A673 (cell line): ENCODE measurements around the gene CBX2. TPM values are rescaled to one million over a fixed set of nuclear protein-coding genes. Genes with fewer than 3 reads are reported as not detected.

ENCODE experiments used
- BruUV-seq: library from RNA; stranded (reverse); fragments of 400-500 nt; replicated peaks from 2 replicates; lab custom pipeline; 2021; lab: Mats Ljungman, UMichigan
- CTCF ChIA-PET: fragments of 300-600 bp; sonication (Branson Sonifier 250); formaldehyde crosslinking; loops from one replicate; lab custom pipeline; 2022; ENCODE audit warnings: antibody characterized with exemption; lab: Charles Lee
- POLR2A ChIA-PET: fragments of 300-600 bp; sonication (Branson Sonifier 250); formaldehyde crosslinking; loops from one replicate; lab custom pipeline; 2022; ENCODE audit warnings: antibody characterized with exemption; ENCODE audit not compliant: low non-redundant PET; lab: Charles Lee
- DNase-seq: peaks from one replicate; pipeline ENCODE4 v3.0.0-alpha.2; 2015; ENCODE audit warnings: low spot score
- H3K27ac ChIP-seq: fragments of 200-600 bp; sonication (generic); 2 replicates; pipeline ENCODE4 v1.5.1; 2016; ENCODE audit warnings: mixed run types, low read depth, mild to moderate bottlenecking, mixed read lengths, antibody characterized with exemption, low read length; ENCODE audit not compliant: poor library complexity, severe bottlenecking
- H3K27me3 ChIP-seq: fragments of 200-600 bp; sonication (generic); replicated peaks from 2 replicates; pipeline ENCODE4 v1.6.1; 2017; ENCODE audit warnings: mixed run types, low read depth, mild to moderate bottlenecking, mixed read lengths, antibody characterized with exemption, low read length; ENCODE audit not compliant: insufficient read depth, poor library complexity
- H3K36me3 ChIP-seq: fragments of 200-600 bp; sonication (generic); 2 replicates; pipeline ENCODE4 v1.6.1; 2016; ENCODE audit warnings: mixed run types, mild to moderate bottlenecking, mixed read lengths, antibody characterized with exemption, low read length; ENCODE audit not compliant: insufficient read depth, poor library complexity, severe bottlenecking
- H3K4me1 ChIP-seq: fragments of 200-600 bp; sonication (generic); 2 replicates; pipeline ENCODE4 v1.6.1; 2017; ENCODE audit warnings: mixed run types, mild to moderate bottlenecking, mixed read lengths, antibody characterized with exemption, low read length; ENCODE audit not compliant: insufficient read depth, poor library complexity, severe bottlenecking
- H3K4me3 ChIP-seq: fragments of 200-600 bp; sonication (generic); 2 replicates; pipeline ENCODE4 v1.5.1; 2016; ENCODE audit warnings: low read depth, mixed run types, mild to moderate bottlenecking, mixed read lengths, low read length; ENCODE audit not compliant: poor library complexity, severe bottlenecking
- H3K9me3 ChIP-seq: fragments of 200-600 bp; sonication (generic); 2 replicates; pipeline ENCODE4 v1.6.1; 2016; ENCODE audit warnings: mixed run types, low read depth, mild to moderate bottlenecking, mixed read lengths, antibody characterized with exemption, low read length; ENCODE audit not compliant: poor library complexity, severe bottlenecking
- CTCF ChIP-seq: fragments of 300-800, 200-600 bp; sonication (generic); conservative IDR thresholded peaks from 2 replicates; pipeline ENCODE4 v1.5.1; 2017; ENCODE audit warnings: low read depth, mild to moderate bottlenecking, antibody characterized with exemption, low read length, moderate library complexity, mixed read lengths
- EZH2 ChIP-seq: fragments of 200-600 bp; sonication (generic); IDR thresholded peaks from 2 replicates; pipeline ENCODE4 v1.6.1; 2017; ENCODE audit warnings: borderline replicate concordance, low read depth, mild to moderate bottlenecking, mixed read lengths, antibody characterized with exemption, low read length; ENCODE audit not compliant: poor library complexity, severe bottlenecking
- intact Hi-C: fragments of 100-400 bp; cut with micrococcal nuclease; formaldehyde crosslinking; loops from one replicate; pipeline ENCODE4 v1.10.0; 2022; ENCODE audit not compliant: unreplicated experiment
- total RNA-seq: library from RNA; stranded (reverse); gene quantifications from 2 replicates; pipeline ENCODE4 v1.2.3, GENCODE V29; 2021

The CBX2 gene
- total RNA-seq, 1 experiment from 2014 or later = 59.5 TPM

DNA sequence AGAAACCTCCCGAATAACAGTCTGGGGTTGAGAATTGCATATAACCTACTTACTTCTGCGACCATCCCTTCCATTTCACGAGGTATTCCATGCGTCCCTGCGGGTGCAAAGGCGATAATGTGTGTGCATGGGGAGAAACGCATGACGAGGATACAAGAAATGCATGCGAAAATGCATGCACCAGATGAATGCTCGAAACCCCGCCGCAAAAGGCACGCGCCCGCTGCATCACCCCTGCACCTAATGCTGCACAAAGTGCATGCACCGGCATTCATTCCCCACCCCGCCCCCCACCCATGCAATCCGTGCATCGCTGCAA, 18.5 kb downstream of the CBX2 start:
- Histone ChIP-seq H3K4me1 (peaks cover 65% of the 10 kb centered on the region), H3K27me3 (peaks cover 6% of the 10 kb centered on the region)

GRCh38 chr17:79796763-79797491, 19.0 kb downstream of the CBX2 start, which contains the start of gene CBX8:
CBX8 (minus strand) TSS chr17:79797077; CDS start chr17:79796998, 79 bp downstream.
- Histone ChIP-seq H3K4me3 (peak within 1 kb of the TSS; percentile 88), H3K27me3 (peaks cover under 1% of the 10 kb centered on the region)
- BruUV-seq = no TSS peak

More for the DNA sequence above, 18.5 kb downstream of the CBX2 start:
- TF ChIP-seq CTCF (no peak), EZH2 (no peak)
- no peak for DNase-seq
- H3K4me3 ChIP-seq = peak overlapping the region; percentile 88
- no peaks in the 10 kb centered on the region for H3K9me3 ChIP-seq
- ChIA-PET POLR2A (interaction anchor here (0.6 to 0.7 kb wide), 4 partner anchors 17 to 126 kb away, joined by 3 read pairs; no protein-coding TSS in a partner anchor), CTCF (interaction anchor here (0.7 to 1.0 kb wide), 4 partner anchors 12 to 45 kb away, joined by 3 to 11 read pairs (median 4); no protein-coding TSS in a partner anchor)
- H3K27ac ChIP-seq = peak overlapping the region; percentile 94
- peaks cover 15% of the 10 kb centered on the region for H3K36me3 ChIP-seq
- no TSS peak for BruUV-seq
- intact Hi-C loops = no loop called here

More at GRCh38 chr17:79796763-79797491, 19.0 kb downstream of the CBX2 start, which contains the start of gene CBX8:
- TF ChIP-seq CTCF (no peak), EZH2 (no peak)
- Histone ChIP-seq H3K36me3 (peaks cover 15% of the 10 kb centered on the region), H3K4me1 (peaks cover 61% of the 10 kb centered on the region), H3K27ac (peak within 1 kb of the TSS; percentile 94), H3K9me3 (no peaks in the 10 kb centered on the region)
- intact Hi-C loops = no loop called here
- peak; percentile 100 for DNase-seq
- CTCF ChIA-PET = interaction anchor here (0.6 to 1.0 kb wide), 8 partner anchors 12 to 92 kb away, joined by 3 to 11 read pairs (median 5); no protein-coding TSS in a partner anchor
- POLR2A ChIA-PET = interaction anchor here (0.6 to 0.7 kb wide), 5 partner anchors 16 to 127 kb away, joined by 3 read pairs; no protein-coding TSS in a partner anchor
